T-helper 22 cell (primary cell): Measurements from ENCODE around the gene UVSSA.
A peak's percentile ranks its signal among the peaks of the same experiment; 100 is the strongest.
"Not testable (repeated sequence)": the region's sequence is repeated elsewhere in the genome, so short reads cannot be mapped to it uniquely, and the experiment has no call there.

ENCODE experiments used
- DNase-seq: peaks from one replicate; pipeline ENCODE4 v3.0.0-alpha.2; 2020; ENCODE audit warnings: low read depth

Gene UVSSA

DNA sequence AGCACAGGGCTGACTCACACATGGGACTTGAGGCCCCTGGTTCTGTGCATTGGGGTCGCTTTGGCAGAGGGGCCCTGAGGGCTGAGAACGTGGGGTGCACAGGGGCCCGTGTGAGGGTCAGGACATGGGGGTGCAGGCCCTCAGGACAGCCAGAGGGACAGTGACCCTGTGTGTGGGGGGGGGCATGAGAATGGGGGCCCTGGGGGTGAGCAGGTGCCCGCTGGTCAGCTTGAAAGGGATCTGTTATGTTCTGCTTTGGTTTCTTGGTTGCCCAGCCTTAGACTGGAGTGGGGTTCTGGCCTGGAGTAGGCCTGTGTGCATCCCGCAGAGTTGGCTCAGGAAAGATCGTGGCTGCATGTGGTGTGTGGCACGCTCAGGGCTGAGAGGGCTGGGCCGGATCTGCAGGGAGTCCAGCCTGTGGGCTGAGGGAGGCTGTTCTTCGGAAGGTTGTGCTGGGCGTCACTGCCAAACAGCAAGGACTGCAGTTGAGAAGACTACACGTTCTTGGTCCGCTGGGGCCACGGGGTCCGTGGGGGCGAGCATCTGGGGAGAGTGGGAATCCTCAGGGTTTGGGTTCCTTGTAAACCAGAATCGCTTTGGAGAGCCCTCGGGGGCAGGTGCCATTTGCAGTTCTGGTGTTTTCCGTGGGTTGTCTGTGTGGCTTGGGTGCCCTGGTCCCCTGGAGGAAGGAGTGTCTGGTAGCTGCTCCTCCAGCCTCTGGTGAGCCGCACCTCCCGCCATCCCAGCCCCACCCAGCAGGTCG is 15.2 kb upstream of the UVSSA start:
- no peak for DNase-seq

DNA sequence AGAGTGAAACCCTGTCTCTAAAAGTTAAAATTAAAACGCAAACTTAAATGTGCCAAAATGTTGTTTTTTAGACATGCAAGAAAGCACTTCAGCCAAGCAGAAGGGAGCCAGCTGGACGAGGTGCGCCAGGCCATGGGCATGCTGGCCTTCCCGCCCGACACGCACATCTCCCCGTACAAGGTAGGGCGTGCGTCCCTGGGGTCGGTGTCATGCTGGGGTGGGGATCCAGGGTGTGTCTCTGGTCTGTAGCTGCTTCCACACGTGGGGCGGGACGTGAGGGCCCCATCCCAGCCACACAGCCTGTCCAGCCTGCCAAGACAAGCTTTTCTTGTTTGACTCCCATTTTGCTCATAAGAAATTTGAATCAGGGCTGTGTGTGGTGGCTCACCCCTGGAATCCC is 14.3 kb upstream of the UVSSA start:
- no peak for DNase-seq

DNA sequence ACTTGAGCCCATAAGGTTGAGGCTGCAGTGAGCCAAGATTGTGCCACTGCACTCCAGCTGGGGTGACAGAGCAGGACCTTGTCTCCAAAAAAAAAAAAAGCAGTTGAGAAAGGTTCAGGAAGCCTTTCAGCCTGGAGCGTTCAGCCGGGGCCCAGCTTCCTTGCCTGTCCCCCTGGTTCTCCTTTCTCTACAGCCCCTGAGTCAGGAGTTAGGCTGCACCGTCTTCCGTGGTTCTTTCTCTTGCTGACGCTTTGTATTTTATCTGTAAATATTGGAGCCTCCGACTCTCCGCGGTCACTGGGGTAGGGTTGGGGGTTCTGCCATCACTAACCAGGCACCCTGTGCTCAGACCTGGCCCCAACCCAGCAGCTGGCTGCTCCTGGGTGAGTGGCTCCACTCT is 13.8 kb upstream of the UVSSA start:
- DNase-seq: no peak

DNA sequence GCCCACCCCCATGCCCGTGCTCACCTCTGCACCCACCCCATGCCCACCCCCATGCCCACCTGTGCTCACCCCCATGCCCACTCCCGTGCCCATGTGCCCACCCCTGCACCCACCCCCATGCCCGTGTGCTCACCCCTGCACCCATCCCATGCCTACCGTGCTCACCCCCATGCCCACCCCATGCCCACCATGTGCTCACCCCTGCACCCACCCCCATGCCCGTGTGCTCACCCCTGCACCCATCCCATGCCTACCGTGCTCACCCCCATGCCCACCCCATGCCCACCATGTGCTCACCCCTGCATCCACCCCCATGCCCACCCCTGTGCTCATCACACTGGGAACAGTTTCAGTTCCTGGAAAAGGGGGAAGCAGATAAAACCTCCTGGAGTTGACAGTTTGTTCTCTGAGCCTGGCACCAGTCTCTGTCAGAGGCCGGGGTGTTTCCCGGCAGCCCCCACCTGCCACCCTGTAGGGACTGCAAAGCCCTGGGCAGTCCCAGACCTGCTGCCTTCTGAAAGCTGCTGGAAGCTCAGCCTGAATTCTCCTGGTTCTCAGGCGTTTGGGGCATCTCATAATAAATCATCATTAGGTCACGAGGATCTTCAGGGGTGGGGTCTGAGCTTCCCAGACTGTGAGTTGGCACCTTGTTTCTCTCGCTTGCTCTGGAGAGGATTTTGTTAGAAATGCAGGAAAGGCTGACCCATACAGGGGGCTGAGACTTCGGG is 13.0 kb upstream of the UVSSA start:
- not testable (repeated sequence) for DNase-seq

DNA sequence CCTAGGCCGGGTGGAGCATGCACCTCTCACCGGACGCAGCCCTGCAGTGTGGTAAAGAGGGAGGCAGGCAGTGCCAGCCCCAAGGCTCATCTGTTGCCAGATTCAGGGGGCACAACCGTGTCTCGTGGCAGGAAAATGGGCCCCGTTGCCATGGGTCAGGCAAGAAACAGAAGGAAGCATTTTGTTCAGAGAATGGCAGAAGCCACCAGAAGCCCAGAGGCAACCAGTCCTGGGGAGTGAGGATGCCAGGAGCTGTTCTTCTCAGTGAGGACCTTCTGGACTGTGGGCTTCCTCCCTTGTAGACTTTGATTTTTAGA is 12.5 kb upstream of the UVSSA start:
- no peak for DNase-seq

DNA sequence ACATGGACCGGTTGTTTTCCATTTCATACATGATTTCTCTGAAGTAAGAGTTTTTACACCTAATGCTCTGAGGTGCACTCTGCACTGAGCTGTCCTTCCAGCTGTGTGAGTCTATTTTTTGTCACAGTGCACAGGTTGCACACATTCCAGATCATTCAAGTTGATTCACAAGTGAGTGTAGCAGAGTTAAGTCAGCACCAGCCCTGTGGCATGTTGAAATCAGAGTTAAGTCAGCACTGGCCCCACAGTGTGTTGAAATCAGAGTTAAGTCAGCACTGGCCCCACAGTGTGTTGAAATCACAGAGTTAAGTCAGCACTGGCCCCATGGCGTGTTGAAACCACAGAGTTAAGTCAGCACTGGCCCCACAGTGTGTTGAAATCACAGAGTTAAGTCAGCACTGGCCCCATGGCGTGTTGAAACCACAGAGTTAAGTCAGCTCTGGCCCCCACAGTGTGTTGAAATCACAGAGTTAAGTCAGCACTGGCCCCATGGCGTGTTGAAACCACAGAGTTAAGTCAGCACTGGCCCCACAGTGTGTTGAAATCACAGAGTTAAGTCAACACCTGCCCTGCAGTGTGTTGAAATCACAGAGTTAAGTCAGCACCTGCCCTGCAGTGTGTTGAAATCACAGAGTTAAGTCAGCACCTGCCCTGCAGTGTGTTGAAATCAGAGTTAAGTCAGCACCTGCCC is 11.7 kb upstream of the UVSSA start:
- DNase-seq: not testable (repeated sequence)

DNA sequence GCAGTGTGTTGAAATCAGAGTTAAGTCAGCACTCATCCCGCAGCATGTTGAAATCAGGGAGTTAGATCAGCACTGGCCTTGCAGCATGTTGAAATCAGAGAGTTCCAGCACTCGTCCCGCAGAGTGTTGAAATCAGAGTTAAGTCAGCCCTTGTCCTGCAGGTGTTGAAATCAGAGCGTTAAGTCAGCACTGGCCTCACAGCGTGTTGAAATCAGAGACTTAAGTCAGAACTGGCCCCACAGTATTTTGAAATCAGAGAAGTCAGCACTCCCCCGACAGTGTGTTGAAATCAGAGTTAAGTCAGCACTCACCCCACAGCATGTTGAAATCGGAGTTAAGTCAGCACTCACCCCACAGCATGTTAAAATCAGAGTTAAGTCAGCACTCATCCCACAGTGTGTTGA is 10.9 kb upstream of the UVSSA start:
- DNase-seq: no peak

DNA sequence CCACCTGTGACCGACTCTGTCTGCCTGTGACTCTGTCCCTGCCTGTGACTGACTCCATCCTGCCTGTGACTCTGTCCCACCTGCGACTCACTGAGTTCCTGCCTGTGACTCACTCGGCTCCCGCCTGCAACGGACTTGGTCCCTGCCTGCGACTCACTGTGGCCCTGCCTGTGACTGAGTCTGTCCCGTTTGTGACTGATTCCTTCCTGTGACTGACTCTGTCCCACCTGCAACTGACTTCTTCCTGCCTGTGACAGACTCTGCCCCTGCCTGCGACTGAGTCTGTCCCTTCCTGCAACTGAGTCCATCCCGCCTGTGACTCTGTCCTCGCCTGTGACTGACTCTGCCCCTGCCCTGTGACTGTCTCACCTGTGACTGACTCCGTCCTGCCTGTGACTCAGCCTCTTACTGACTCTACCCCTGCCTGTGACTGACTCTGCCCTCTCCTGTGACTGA is 9.6 kb upstream of the UVSSA start:
- peak; percentile 19 for DNase-seq

DNA sequence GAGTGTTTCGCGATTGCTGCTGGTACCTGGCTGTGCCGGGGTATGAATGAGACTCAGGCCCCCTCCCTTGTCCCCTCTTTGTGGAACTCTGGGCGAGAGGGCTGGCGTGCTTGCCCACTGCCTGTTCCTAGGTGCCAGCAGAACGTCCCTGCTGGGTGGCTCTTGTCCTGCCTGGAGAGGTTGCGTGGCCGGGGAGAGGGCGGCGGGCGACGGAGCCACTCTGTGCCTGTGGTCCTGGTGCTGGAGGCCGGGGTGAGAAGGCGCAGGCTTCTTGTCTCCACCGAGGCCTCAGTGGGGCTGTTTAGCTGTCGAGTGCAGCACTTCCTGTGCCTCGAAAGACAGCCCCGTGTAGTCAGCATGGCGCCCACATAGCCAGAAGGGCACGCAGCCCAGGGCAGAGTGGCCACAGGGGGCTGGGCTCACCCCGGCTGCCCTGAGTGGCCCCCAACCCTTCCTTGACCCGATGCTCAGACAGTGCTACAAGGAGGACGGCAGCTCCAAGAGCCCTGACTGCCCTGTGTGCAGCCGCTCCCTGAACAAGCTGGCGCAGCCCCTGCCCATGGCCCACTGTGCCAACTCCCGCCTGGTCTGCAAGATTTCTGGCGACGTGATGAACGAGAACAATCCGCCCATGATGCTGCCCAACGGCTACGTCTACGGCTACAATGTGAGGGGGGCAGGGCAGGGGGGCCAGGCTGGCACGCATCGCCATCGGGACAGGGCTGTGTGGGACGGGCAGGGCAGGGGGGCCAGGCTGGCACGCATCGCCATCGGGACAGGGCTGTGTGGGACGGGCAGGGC is 8.9 kb upstream of the UVSSA start:
- no peak for DNase-seq

DNA sequence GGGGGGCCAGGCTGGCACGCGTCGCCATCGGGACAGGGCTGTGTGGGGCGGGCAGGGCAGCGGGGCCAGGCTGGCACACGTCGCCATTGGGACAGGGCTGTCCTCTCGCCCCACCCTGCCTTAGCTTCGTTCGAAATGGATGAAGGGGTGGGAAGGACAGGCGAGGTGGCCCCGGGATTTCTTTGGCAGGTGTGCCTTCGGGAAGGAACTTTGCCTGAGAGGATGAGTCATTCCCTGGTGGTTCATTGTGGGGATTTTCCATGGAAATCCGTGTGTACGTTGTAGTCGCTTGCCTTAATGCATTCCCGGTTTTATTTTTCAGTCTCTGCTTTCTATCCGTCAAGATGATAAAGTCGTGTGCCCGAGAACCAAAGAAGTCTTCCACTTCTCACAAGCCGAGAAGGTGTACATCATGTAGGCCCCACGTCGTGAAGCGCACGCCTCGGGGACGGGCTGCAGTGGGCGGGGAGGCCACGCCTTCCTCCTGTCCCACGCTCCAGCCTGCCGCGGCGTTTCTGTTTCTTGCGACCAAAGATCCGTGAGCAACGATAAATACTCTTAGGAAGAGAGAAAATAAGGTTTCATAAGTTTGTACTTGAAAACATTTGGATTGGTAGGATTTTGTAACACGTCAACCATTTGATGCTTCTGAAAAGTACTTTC is 8.1 kb upstream of the UVSSA start:
- no peak for DNase-seq

DNA sequence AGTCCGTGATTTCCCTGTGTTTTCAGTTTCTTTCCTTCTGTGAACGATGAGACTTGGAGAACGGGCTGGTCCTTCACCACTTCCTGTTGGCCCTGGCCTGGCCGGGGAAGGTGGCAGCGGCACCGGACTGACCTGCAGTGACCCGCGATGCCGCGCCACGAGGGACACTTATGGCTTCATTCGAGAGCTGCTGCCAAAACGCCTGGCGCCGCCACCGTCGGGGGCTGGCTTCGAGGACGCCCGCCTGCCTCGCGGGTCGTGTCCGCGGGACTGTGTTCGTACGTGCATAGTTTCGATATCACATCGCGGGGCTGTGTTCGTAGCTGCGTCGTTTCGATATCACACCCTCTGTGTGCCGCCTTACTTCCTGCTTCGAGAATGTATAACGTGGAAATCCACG is 7.5 kb upstream of the UVSSA start:
- no peak for DNase-seq

DNA sequence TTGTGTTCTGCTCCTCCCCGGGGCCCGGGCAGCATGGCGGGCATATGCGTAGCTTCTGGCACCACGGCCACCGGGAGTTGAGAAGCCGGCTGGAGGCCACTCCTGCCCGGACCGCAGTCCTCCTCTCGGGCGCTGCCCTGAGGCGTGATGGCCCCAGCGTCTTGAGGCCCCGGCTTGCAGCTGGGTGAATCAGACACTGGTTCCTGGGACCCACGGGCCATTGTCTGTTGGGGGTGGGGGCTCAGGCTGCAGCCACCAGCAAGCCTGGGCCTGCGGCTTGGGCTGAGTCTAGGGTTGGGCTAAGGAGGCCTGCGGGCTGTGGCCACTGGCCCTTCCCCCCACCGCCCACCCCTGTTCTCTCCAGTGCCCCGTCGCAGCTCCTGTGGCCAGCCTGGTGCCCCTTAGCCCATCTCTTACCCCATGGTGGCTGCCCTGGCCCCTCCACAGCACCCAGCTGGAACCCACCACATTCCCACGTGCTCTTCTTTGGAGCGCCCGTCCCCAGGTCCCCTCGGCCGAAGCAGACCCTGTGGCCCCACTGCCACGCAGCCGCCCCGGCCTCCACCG is 6.7 kb upstream of the UVSSA start:
- no peak for DNase-seq

DNA sequence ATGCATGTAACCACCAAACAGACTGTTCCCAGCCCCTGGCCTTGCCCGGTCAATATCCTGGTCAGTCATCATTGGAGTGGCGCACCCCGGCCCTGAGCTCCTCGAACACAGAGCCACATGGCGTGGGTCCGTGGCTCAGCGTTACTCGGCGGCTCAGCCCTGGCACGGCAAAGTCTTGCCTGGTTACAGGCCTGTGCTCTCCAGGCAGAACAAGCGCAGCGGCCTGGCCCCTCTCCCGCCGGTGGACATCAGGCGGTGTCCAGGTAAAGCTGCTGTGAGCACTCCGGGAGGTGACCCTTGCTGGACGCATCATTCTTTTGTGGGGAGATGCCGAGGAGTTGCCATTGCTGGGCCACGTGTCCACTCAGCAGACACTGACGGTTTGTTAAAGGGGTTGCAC is 6.1 kb upstream of the UVSSA start:
- no peak for DNase-seq

DNA sequence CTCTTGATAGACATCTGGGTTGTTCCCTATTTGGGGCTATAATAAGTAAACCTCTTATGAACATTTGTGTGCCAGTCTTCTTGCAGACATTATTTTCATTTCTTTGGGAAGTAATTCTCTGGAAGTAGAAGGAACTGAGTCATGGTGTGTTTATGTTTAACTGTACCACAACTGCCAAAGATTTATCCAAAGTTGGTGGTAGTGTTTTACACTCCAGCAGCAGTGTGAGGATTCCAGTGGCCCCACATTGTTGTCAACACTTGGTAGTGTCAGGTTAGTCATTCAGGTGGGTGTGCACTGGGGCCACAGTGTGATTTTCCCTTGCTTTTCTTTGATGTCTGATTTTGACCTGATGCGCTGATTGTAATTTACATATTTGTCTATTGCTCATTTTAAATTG is 5.0 kb upstream of the UVSSA start:
- DNase-seq: no peak

DNA sequence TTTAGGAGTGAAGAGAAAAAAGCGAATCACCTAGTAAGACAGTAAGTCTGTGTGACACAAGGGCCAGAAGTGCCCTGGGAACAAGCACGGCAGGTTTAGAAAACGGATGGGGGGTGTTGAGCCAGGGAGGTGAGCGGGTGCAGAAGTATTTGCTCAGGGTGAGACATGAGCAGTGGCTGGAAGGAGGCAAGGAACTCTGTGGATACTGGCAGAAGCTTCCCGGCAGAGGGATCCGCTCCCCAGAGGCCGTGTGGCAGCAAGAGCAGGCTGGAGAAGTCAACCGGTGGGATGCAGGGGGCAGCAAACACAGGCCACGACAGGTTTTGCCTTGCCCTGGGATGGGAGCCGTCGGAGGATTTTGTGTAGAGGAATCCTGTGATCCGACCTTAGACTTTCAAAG is 2.3 kb upstream of the UVSSA start:
- DNase-seq: no peak

DNA sequence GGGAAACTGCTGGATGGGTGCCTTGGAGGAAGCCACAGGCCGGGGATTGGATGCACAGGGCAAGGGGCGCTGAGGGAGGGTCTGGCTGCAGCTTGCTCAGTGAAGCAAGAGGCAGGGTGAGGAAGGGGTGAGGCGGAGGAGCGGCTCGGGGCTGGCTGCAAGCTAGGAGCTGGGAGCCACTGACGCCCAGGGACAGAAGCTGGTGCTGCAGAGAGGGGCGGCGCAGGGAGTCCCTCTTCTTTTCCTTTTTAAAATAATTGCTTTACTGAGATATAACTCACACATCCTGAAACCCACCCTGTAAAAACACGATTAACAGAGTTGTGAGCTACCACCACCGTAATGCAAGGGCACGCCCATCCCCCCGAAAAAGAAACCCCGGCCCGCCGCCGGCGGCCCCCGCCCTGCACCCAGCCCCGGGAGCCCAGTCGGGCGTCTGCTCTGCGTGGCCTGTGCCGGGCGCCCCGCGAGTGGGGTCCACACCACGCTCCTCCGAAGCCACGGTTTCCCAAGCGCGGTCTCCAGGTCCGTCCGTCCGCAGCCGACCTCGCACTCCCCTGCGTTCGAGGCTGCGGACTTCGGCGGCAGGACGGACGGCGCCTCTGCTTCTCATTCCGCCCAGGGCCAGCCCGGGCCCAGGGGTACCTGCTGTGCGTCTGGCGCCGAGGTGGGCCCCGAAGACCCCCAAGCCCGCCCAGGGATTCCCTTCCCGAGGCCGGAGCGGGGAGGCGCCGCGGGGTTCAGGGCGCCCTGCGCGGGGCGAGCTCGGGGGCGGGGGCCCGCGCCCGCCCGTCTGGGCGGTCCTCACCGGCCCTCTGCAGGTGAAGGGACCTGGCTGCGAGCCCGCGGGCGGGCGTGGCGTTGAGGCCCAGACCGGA is 866 bp upstream of the UVSSA start:
- DNase-seq: peak; percentile 32

DNA sequence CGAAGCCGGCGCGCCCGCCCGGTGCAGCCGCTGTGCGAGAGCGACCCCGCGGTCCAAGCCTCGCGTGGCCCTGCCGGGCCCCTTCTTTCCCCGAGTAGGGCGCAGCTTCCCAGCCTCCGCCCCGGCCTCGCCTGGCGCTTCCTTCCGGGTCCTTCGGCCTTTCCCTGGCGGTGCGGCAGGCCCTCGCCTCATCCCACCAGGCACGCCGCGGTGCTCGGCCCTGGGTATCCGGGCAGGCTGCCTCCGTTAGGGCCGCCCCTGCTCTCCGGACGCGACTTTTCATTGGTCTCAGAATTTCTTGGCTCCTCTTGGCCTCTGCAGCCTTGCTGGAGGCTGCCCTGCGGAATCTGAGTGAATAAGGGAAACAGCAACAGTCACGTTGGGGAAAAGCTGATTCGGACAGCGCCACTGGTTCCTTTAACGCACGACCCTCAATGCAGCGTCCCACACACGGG is 429 bp downstream of the UVSSA start:
- no peak for DNase-seq

DNA sequence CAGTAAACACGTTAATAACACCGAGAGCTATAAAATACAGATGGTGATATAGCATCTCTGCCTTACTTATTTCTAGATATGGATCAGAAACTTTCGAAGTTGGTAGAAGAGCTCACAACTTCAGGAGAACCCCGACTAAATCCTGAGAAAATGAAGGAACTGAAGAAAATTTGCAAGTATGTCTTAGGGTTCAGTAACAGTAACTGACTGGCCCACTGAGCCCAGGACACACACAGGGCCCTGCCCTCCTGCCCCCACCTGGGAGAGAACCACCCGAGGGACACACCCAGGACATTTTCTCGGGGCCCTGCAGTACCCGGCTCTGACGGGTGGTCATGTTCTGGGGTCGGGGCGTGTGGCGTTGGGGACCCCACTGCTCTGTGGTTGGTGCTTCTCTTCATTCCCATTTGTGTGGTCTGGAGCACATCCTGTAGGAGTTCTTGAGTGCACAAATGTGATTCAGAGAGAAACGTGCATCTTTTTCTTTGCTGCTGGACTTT is 1.1 kb downstream of the UVSSA start:
- DNase-seq: no peak

DNA sequence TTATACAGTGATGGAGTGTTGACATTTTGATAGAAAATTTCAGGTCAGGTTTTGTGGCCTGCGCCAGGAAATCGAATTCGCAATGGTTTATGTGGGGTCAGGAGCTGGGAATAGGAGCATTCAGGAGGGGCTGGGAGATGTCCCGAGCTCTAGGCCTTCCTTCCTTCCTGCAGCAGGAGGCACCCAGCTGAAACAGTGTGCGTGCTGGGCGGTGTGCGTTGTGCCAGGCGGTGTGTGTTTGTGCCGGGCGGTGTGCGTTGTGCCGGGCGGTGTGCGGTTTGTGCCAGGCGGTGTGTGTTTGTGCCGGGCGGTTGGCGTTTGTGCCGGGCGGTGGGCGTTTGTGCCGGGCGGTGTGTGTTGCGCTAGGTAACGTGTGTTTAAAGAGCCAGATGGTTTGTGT is 1.7 kb downstream of the UVSSA start:
- no peak for DNase-seq
